EH (cell line): ENCODE results near the gene CHST15.

Experiments
- DNase-seq: peaks from one replicate; pipeline ENCODE4 v3.0.0-alpha.2; 2015; ENCODE audit warnings: low read depth

CHST15 gene

GRCh38 chr10:124010563-124011131 is 82.8 kb downstream of the CHST15 start:
- DNase-seq = no peak

GRCh38 chr10:124010024-124010423 is 83.4 kb downstream of the CHST15 start:
- no peak for DNase-seq

- DNase-seq = no peak
Observed at GRCh38 chr10:124009231-124010015, 84.0 kb downstream of the CHST15 start.

- no peak for DNase-seq
Observed at GRCh38 chr10:124008681-124009080, 84.7 kb downstream of the CHST15 start.

- no peak for DNase-seq
Observed at GRCh38 chr10:124008187-124008586, 85.2 kb downstream of the CHST15 start.

- DNase-seq = no peak
Observed at GRCh38 chr10:124007773-124008145, 85.6 kb downstream of the CHST15 start.

- no peak for DNase-seq
Observed at GRCh38 chr10:124007102-124007772, 86.2 kb downstream of the CHST15 start.

GRCh38 chr10:124006526-124006925 is 86.9 kb downstream of the CHST15 start:
- no peak for DNase-seq

- no peak for DNase-seq
Observed at GRCh38 chr10:124005991-124006392, 87.4 kb downstream of the CHST15 start.

- no peak for DNase-seq
Observed at GRCh38 chr10:124005091-124005490, 88.3 kb downstream of the CHST15 start.

GRCh38 chr10:124004663-124005004 is 88.8 kb downstream of the CHST15 start:
- no peak for DNase-seq

- DNase-seq = no peak
Observed at GRCh38 chr10:124003871-124004662, 89.3 kb downstream of the CHST15 start.

GRCh38 chr10:124003481-124003870 is 89.9 kb downstream of the CHST15 start:
- DNase-seq = no peak

- DNase-seq = no peak
Observed at GRCh38 chr10:124003070-124003419, 90.4 kb downstream of the CHST15 start.

GRCh38 chr10:124002391-124003069 is 90.9 kb downstream of the CHST15 start:
- no peak for DNase-seq

GRCh38 chr10:124001391-124002148 is 91.8 kb downstream of the CHST15 start:
- DNase-seq = no peak

- peak; percentile 51 for DNase-seq
Observed at GRCh38 chr10:124000792-124001201, 92.6 kb downstream of the CHST15 start.

- no peak for DNase-seq
Observed at GRCh38 chr10:123999956-124000615, 93.3 kb downstream of the CHST15 start.

- no peak for DNase-seq
Observed at GRCh38 chr10:123999261-123999660, 94.1 kb downstream of the CHST15 start.

GRCh38 chr10:123998197-123999141 is 94.9 kb downstream of the CHST15 start:
- DNase-seq = no peak
